ENCODE data around the gene ULK4. TPM values are rescaled to one million over a fixed set of nuclear protein-coding genes. Genes with fewer than 3 reads are reported as not detected.
A peak's percentile ranks its signal among the peaks of the same experiment; 100 is the strongest.

The ULK4 gene
- polyA plus RNA-seq, 1 of the 3 experiments (the other 2 are of a cell fraction) = 6.2 TPM

GRCh38 chr3:41259449-41260062 is 702.3 kb downstream of the ULK4 start:
- no peak overlapping the region; a peak in 1 of 4 replicates for H3K27ac ChIP-seq (ENCODE audit: low read depth in 2 of 2, low read length in 1 of 2)
- no peak overlapping the region for H3K4me2 ChIP-seq
- WGBS (ENCODE audit: low lambda C conversion rate) = 30% methylated on average over 1 of the region's 1 CpG
- TF ChIP-seq FOSL2 (IDR thresholded peaks at IDR 0.05; ENCODE audit: borderline replicate concordance, low read depth) = peak; percentile 21; the same call in 1 of the 2 replicates
- TF ChIP-seq MXI1 (IDR thresholded peaks at IDR 0.05; ENCODE audit: low read depth, low read length) = no peak
- no peak for TF ChIP-seq CTCF (IDR thresholded peaks at IDR 0.05)
- POLR2A ChIA-PET = no interaction called here
- H3K27me3 ChIP-seq (ENCODE audit: insufficient read depth) = no peaks in the 10 kb centered on the region
- H3K9me2 ChIP-seq = no peaks in the 10 kb centered on the region
- no peak overlapping the region for H3K4me3 ChIP-seq (ENCODE audit: low read depth in 2 of 2, low read length in 1 of 2)
- H2AFZ ChIP-seq (ENCODE audit: low read depth) = no peak overlapping the region
- CTCF ChIA-PET = no interaction called here
- H3K9ac ChIP-seq = no peak overlapping the region
- no peaks in the 10 kb centered on the region for H3K9me3 ChIP-seq
- H3K79me2 ChIP-seq (ENCODE audit: insufficient read depth) = no peaks in the 10 kb centered on the region
- H3F3A ChIP-seq (replicated peaks; ENCODE audit: insufficient read depth) = no peaks in the 10 kb centered on the region
- no peaks in the 10 kb centered on the region for H4K20me1 ChIP-seq (ENCODE audit: insufficient read depth)
- DNase-seq = no peak
- peaks cover 0 to 7% of the 10 kb centered on the region in 2 experiments; a peak in 1 of 4 replicates for H3K4me1 ChIP-seq (ENCODE audit: control insufficient read depth in 1 of 2, insufficient read depth in 2 of 2, low read depth in 1 of 2, low read length in 1 of 2)
- no peaks in the 10 kb centered on the region for H3K36me3 ChIP-seq (replicated peaks in 1 of 2; ENCODE audit: control insufficient read depth in 1 of 2, insufficient read depth in 2 of 2, low read length in 1 of 2)

- DNase-seq = no peak
- Histone ChIP-seq H3F3A (replicated peaks; ENCODE audit: insufficient read depth) (no peaks in the 10 kb centered on the region), H3K9me3 (no peaks in the 10 kb centered on the region), H3K36me3 (replicated peaks in 1 of 2; ENCODE audit: control insufficient read depth in 1 of 2, insufficient read depth in 2 of 2, low read length in 1 of 2) (no peaks in the 10 kb centered on the region), H2AFZ (ENCODE audit: low read depth) (no peak overlapping the region), H3K4me1 (ENCODE audit: control insufficient read depth in 1 of 2, insufficient read depth in 2 of 2, low read depth in 1 of 2, low read length in 1 of 2) (peaks cover 0 to 7% of the 10 kb centered on the region in 2 experiments; a peak in 1 of 4 replicates), H3K9ac (no peak overlapping the region), H3K9me2 (no peaks in the 10 kb centered on the region), H3K27me3 (ENCODE audit: insufficient read depth) (no peaks in the 10 kb centered on the region), H3K27ac (ENCODE audit: low read depth in 2 of 2, low read length in 1 of 2) (no peak overlapping the region), H3K4me2 (no peak overlapping the region), H3K79me2 (ENCODE audit: insufficient read depth) (no peaks in the 10 kb centered on the region), H3K4me3 (ENCODE audit: low read depth in 2 of 2, low read length in 1 of 2) (no peak overlapping the region), H4K20me1 (ENCODE audit: insufficient read depth) (no peaks in the 10 kb centered on the region)
- POLR2A ChIA-PET = no interaction called here
- CTCF ChIA-PET = interaction anchor here (0.9 kb wide), 1 partner anchor 22 kb away, joined by 3 read pairs; no protein-coding TSS in a partner anchor
- WGBS (ENCODE audit: low lambda C conversion rate) = 94% methylated on average over 4 of the region's 4 CpGs
- TF ChIP-seq SIN3A (IDR thresholded peaks at IDR 0.05; ENCODE audit: borderline replicate concordance, low read depth, low read length) = no peak
- TF ChIP-seq FOSL2 (IDR thresholded peaks at IDR 0.05; ENCODE audit: borderline replicate concordance, low read depth) = no peak
- TF ChIP-seq ZBTB33 (IDR thresholded peaks at IDR 0.05; ENCODE audit: borderline replicate concordance, low read depth) = no peak
- no peak for TF ChIP-seq FOXJ3 (CRISPR knock-in tag; IDR thresholded peaks at IDR 0.05)
- TF ChIP-seq RCOR1 (IDR thresholded peaks at IDR 0.05; ENCODE audit: low read length) = no peak
- TF ChIP-seq NFIC (IDR thresholded peaks at IDR 0.05; ENCODE audit: borderline replicate concordance) = no peak
- no peak for TF ChIP-seq SMC3 (IDR thresholded peaks at IDR 0.05; ENCODE audit: low read depth, low read length)
- no peak for TF ChIP-seq MXI1 (IDR thresholded peaks at IDR 0.05; ENCODE audit: low read depth, low read length)
- no peak for TF ChIP-seq MAX (IDR thresholded peaks at IDR 0.05; ENCODE audit: low read depth)
- TF ChIP-seq PBX3 (IDR thresholded peaks at IDR 0.05) = no peak
- TF ChIP-seq GATA2 (CRISPR knock-in tag; IDR thresholded peaks at IDR 0.05) = no peak
- TF ChIP-seq CHD2 (IDR thresholded peaks at IDR 0.05; ENCODE audit: low read length, partially characterized antibody) = no peak
- no peak for TF ChIP-seq NRF1 (IDR thresholded peaks at IDR 0.05; ENCODE audit: low read depth, low read length)
- TF ChIP-seq USF2 (IDR thresholded peaks at IDR 0.05; ENCODE audit: borderline replicate concordance, low read depth, low read length) = no peak
- TF ChIP-seq TCF12 (IDR thresholded peaks at IDR 0.05) = no peak
- TF ChIP-seq IRF3 (IDR thresholded peaks at IDR 0.05; ENCODE audit: low read depth, low read length) = no peak
Observed at GRCh38 chr3:41258239-41258800, 703.6 kb downstream of the ULK4 start.
